Neural cell (in vitro differentiated cells): Measurements from ENCODE around the gene AMBP. TPM values are rescaled to one million over a fixed set of nuclear protein-coding genes. Genes with fewer than 3 reads are reported as not detected.

Experiments
- H2AFZ ChIP-seq: fragments of 200-600, 300-800 bp; sonication (generic), shearing (Covaris generic); 2 replicates; pipeline ENCODE4 v1.6.0; 2014; ENCODE audit warnings: low read depth, mild to moderate bottlenecking, antibody characterized with exemption, low read length, moderate library complexity
- H3F3A ChIP-seq: fragments of 200-600 bp; shearing (Covaris generic); 2 replicates; pipeline ENCODE4 v1.6.1; 2016; ENCODE audit warnings: mild to moderate bottlenecking, moderate library complexity, mixed read lengths, antibody characterized with exemption, low read length; ENCODE audit not compliant: insufficient read depth, poor library complexity, severe bottlenecking
- H3K27ac ChIP-seq: fragments of 200-600, 300-800 bp; sonication (generic), shearing (Covaris generic); 2 replicates; pipeline ENCODE4 v1.5.1; 2014; ENCODE audit warnings: mild to moderate bottlenecking, low read length, moderate library complexity
- H3K27me3 ChIP-seq: fragments of 300-800, 200-600 bp; sonication (generic), shearing (Covaris generic); 2 replicates; pipeline ENCODE4 v1.6.0; 2014; ENCODE audit warnings: mild to moderate bottlenecking, low read depth, low read length, moderate library complexity; ENCODE audit not compliant: insufficient read depth
- H3K36me3 ChIP-seq: fragments of 300-800, 200-600 bp; sonication (generic), shearing (Covaris generic); 2 replicates; pipeline ENCODE4 v1.5.1; 2014; ENCODE audit warnings: mild to moderate bottlenecking, antibody characterized with exemption, low read length, moderate library complexity; ENCODE audit not compliant: insufficient read depth
- H3K4me2 ChIP-seq: fragments of 300-800, 200-600 bp; sonication (generic), shearing (Covaris generic); 2 replicates; pipeline ENCODE4 v1.6.0; 2014; ENCODE audit warnings: mild to moderate bottlenecking, low read length
- H3K4me3 ChIP-seq: fragments of 300-800, 200-600 bp; sonication (generic), shearing (Covaris generic); 2 replicates; pipeline ENCODE4 v1.5.1; 2014; ENCODE audit warnings: mild to moderate bottlenecking, low read length, moderate library complexity
- H3K79me2 ChIP-seq: fragments of 200-600 bp; shearing (Covaris generic); replicated peaks from 2 replicates; pipeline ENCODE4 v1.6.0; 2014; ENCODE audit warnings: mild to moderate bottlenecking, low read length, moderate library complexity; ENCODE audit not compliant: insufficient read depth
- H3K9ac ChIP-seq: fragments of 300-800, 200-600 bp; sonication (generic), shearing (Covaris generic); 2 replicates; pipeline ENCODE4 v1.6.1; 2016; ENCODE audit warnings: mild to moderate bottlenecking, low read length, mixed read lengths
- H3K9me2 ChIP-seq: fragments of 200-600 bp; shearing (Covaris generic); 2 replicates; pipeline ENCODE4 v1.6.1; 2016; ENCODE audit warnings: mild to moderate bottlenecking, low read length, mixed read lengths; ENCODE audit not compliant: insufficient read depth
- H3K9me3 ChIP-seq: fragments of 200-600, 300-800 bp; sonication (generic), shearing (Covaris generic); 2 replicates; pipeline ENCODE4 v1.6.1; 2016; ENCODE audit warnings: mild to moderate bottlenecking, mixed run types, low read length, moderate library complexity, mixed read lengths
- H4K20me1 ChIP-seq: fragments of 200-600 bp; shearing (Covaris generic); 2 replicates; pipeline ENCODE4 v1.6.1; 2016; ENCODE audit warnings: mild to moderate bottlenecking, mixed run types; ENCODE audit not compliant: insufficient read depth
- CTCF ChIP-seq: fragments of 450-650 bp; IDR thresholded peaks from 2 replicates; pipeline ENCODE4 v1.5.1; 2014; ENCODE audit warnings: antibody characterized with exemption, mild to moderate bottlenecking, moderate library complexity; ENCODE audit not compliant: poor library complexity, severe bottlenecking
- EP300 ChIP-seq: fragments of 450-650 bp; conservative IDR thresholded peaks from 2 replicates; pipeline ENCODE4 v1.6.1; 2014; ENCODE audit warnings: antibody characterized with exemption, mild to moderate bottlenecking, moderate library complexity; ENCODE audit not compliant: poor library complexity, severe bottlenecking
- EZH2 ChIP-seq: fragments of 200-600, 300-800 bp; shearing (Covaris generic), sonication (generic); IDR thresholded peaks from 2 replicates; pipeline ENCODE4 v1.6.1; 2014; ENCODE audit warnings: antibody characterized with exemption, low read length, borderline replicate concordance, mild to moderate bottlenecking; ENCODE audit not compliant: insufficient read depth, poor library complexity, severe bottlenecking
- MXI1 ChIP-seq: fragments of 450-650 bp; conservative IDR thresholded peaks from 2 replicates; pipeline ENCODE4 v1.6.1; 2014; ENCODE audit warnings: antibody characterized with exemption, mild to moderate bottlenecking; ENCODE audit not compliant: poor library complexity, severe bottlenecking
- POLR2AphosphoS5 ChIP-seq: IDR thresholded peaks from 2 replicates; pipeline ENCODE4 v1.6.1; 2012
- RAD21 ChIP-seq: fragments of 450-650 bp; conservative IDR thresholded peaks from 2 replicates; pipeline ENCODE4 v1.6.1; 2014; ENCODE audit warnings: antibody characterized with exemption, mild to moderate bottlenecking, moderate library complexity
- SMC3 ChIP-seq: fragments of 450-650 bp; conservative IDR thresholded peaks from 2 replicates; pipeline ENCODE4 v1.6.1; 2014; ENCODE audit warnings: antibody characterized with exemption, mild to moderate bottlenecking, moderate library complexity; ENCODE audit not compliant: poor library complexity
- TAF1 ChIP-seq: IDR thresholded peaks from 2 replicates; pipeline ENCODE4 v1.6.1; 2012; ENCODE audit warnings: low read depth
- polyA plus RNA-seq: library from polyadenylated mRNA; depleted of rRNA; stranded (reverse); fragments of >200 nt; gene quantifications from 2 replicates; pipeline ENCODE4 v1.2.3, GENCODE V29; 2014
- TF ChIP-seq, protein P1 (sequence below): IDR thresholded peaks from 2 replicates; pipeline ENCODE4 v1.6.1; 2012; ENCODE audit warnings: borderline replicate concordance

The AMBP gene
- polyA plus RNA-seq, 1 donor from 2014 or later: not detected

- Histone ChIP-seq H3K9me2 (no peaks in the 10 kb centered on the region), H3K4me3 (no peak overlapping the region), H3K36me3 (peaks cover 6% of the 10 kb centered on the region), H3K9me3 (no peaks in the 10 kb centered on the region), H3K27me3 (no peaks in the 10 kb centered on the region), H3F3A (no peaks in the 10 kb centered on the region), H3K79me2 (peaks cover 4% of the 10 kb centered on the region), H4K20me1 (no peaks in the 10 kb centered on the region), H3K9ac (no peak overlapping the region), H2AFZ (no peak overlapping the region), H3K27ac (no peak overlapping the region), H3K4me2 (no peak overlapping the region)
- TF ChIP-seq, protein P1, sequence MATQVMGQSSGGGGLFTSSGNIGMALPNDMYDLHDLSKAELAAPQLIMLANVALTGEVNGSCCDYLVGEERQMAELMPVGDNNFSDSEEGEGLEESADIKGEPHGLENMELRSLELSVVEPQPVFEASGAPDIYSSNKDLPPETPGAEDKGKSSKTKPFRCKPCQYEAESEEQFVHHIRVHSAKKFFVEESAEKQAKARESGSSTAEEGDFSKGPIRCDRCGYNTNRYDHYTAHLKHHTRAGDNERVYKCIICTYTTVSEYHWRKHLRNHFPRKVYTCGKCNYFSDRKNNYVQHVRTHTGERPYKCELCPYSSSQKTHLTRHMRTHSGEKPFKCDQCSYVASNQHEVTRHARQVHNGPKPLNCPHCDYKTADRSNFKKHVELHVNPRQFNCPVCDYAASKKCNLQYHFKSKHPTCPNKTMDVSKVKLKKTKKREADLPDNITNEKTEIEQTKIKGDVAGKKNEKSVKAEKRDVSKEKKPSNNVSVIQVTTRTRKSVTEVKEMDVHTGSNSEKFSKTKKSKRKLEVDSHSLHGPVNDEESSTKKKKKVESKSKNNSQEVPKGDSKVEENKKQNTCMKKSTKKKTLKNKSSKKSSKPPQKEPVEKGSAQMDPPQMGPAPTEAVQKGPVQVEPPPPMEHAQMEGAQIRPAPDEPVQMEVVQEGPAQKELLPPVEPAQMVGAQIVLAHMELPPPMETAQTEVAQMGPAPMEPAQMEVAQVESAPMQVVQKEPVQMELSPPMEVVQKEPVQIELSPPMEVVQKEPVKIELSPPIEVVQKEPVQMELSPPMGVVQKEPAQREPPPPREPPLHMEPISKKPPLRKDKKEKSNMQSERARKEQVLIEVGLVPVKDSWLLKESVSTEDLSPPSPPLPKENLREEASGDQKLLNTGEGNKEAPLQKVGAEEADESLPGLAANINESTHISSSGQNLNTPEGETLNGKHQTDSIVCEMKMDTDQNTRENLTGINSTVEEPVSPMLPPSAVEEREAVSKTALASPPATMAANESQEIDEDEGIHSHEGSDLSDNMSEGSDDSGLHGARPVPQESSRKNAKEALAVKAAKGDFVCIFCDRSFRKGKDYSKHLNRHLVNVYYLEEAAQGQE: no peak
Observed at GRCh38 chr9:114017741-114018715, 60.1 kb downstream of the AMBP start.

DNA sequence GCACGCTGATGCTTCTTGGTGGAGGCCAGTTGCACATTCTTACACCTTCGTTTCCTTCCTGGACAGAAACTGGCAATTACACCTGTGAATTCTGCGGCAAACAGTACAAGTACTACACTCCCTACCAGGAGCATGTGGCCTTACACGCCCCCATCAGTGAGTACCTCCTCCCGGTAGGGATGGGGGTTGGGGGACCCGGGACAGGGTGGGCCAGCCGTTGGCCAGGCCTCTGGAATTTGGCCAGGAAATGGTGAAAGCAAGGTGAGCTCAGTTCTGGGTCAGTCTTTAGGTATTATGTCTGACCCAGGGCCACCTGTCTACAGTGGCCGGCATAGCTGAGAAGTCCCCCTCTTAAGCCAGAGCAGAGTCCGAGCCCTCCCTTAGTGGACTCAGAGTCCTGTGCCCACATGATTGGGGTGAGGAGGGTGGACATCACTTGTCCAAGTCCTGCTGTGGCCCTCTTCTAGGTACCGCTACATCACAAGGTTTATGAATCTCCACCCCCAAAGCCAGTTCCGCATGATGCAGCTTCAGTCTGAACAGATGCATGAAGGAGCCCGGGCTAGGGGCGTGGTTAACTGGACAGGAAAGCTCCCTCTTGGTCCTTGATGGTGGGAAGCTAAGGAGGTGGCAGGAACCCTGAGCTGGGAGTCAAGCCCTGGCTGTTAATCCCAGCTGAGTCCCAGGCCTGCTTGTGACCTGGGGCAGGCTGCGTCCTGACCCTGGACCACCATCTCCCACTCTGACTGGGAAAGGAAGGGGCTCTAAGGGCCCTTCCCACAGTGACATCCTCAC, 61.3 kb downstream of the AMBP start:
- Histone ChIP-seq H3F3A (no peaks in the 10 kb centered on the region), H3K4me3 (no peak overlapping the region), H3K9me2 (no peaks in the 10 kb centered on the region), H3K4me2 (no peak overlapping the region), H3K79me2 (no peaks in the 10 kb centered on the region), H2AFZ (no peak overlapping the region), H3K27me3 (no peaks in the 10 kb centered on the region), H3K27ac (no peak overlapping the region), H3K9me3 (no peaks in the 10 kb centered on the region), H3K9ac (no peak overlapping the region), H3K36me3 (peaks cover 10% of the 10 kb centered on the region), H4K20me1 (no peaks in the 10 kb centered on the region)
- TF ChIP-seq SMC3 (no peak), EP300 (no peak), RAD21 (no peak), EZH2 (no peak), TAF1 (no peak), MXI1 (no peak), CTCF (no peak), POLR2AphosphoS5 (no peak)
- TF ChIP-seq, protein P1: no peak
